Vagina (tissue), 2 donors: ENCODE results near the gene PACRG.

Experiments
- POLR2A ChIP-seq, 2 donors: fragments of 450-650 bp; IDR thresholded peaks; one replicate each; pipeline ENCODE4 v1.6.1; 2017; ENCODE audit warnings: antibody characterized with exemption in 2 of 2, mild to moderate bottlenecking in 2 of 2, moderate library complexity in 2 of 2
- POLR2AphosphoS5 ChIP-seq, 2 donors: sonication (generic); formaldehyde crosslinking; IDR thresholded peaks; one replicate each; pipeline ENCODE4 v1.9.0; 2017; ENCODE audit warnings: antibody characterized with exemption in 2 of 2, mild to moderate bottlenecking in 2 of 2, low read depth in 1 of 2; ENCODE audit not compliant: insufficient read depth in 1 of 2
- TF ChIP-seq, protein P1 (sequence below), 3 experiments: fragments of 450-650 bp in 2 of 3; fragments of 200-600 bp in 1 of 3; sonication (generic) in 1 of 3; IDR thresholded peaks; one replicate each; pipeline ENCODE4 v1.5.1; 2017 to 2019; ENCODE audit warnings: antibody characterized with exemption in 3 of 3, mild to moderate bottlenecking in 2 of 3, moderate library complexity in 2 of 3

DNA sequence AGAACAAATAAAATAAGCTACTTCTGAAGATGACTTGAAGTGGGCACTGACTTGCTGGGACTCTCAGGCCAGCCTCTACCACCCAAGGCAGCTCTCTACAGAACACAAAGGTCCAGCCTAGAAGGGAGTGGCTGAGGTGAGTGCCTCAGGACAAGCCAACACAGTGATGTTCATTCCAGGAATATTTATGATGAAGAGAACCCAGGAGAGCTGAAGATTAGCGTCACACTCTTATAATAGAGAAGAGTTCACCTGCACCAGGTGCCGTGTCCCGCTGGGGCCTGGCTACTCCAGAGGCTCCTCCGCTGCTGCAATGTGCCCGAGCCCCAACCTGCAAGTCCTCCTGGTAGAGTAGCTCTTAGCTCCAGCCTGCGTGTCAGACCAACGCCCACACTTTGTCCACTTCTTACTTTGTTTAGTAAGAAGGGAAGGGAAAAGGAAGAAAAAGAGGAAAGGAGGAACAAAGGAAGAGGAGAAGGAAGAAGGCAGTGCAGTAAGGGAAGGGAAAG, 504.3 kb downstream of the PACRG start:
- no peak for TF ChIP-seq POLR2AphosphoS5 (IDR thresholded peaks at IDR 0.05; ENCODE audit: insufficient read depth in 1 of 2, low read depth in 1 of 2)
- TF ChIP-seq, protein P1, sequence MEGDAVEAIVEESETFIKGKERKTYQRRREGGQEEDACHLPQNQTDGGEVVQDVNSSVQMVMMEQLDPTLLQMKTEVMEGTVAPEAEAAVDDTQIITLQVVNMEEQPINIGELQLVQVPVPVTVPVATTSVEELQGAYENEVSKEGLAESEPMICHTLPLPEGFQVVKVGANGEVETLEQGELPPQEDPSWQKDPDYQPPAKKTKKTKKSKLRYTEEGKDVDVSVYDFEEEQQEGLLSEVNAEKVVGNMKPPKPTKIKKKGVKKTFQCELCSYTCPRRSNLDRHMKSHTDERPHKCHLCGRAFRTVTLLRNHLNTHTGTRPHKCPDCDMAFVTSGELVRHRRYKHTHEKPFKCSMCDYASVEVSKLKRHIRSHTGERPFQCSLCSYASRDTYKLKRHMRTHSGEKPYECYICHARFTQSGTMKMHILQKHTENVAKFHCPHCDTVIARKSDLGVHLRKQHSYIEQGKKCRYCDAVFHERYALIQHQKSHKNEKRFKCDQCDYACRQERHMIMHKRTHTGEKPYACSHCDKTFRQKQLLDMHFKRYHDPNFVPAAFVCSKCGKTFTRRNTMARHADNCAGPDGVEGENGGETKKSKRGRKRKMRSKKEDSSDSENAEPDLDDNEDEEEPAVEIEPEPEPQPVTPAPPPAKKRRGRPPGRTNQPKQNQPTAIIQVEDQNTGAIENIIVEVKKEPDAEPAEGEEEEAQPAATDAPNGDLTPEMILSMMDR (IDR thresholded peaks at IDR 0.05) = no peak
- no peak for TF ChIP-seq POLR2A (IDR thresholded peaks at IDR 0.05)
